ENCODE results near the gene PDCD2.

DNA sequence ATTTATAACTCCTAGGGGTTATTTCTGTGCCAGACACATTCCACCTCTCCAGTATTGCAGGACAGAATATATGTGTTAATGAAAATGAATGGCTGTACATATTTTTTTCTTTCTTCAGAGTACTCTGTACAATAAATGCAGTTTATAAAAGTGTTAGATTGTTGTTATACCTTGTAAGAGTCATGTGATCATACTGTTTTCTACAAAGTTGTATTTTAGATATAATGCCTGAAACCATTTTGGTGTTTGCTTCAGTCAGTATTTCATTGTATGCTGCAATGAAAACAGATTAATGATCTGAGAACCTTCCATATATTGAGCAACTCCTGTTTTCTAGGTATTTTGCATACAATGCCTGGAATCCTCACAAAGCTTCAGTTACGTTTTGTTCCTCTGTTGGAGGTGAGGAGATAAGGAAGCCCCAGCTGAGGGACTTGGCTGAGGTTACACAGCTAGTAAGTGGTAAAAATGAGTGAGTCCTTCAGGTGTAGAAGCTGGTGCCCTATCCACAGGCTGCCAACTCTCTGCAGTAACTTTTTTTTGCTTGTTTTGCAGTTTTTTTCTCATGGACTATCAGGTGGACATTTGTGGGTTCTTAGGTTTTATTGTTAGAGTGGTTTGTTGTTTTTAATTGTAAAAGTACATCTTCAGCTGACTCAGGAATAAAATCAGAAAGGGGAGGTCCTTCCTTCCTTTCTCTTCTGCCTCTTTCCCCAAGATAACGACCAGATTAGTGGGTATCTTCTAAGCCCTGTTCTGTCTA is 11.6 kb downstream of the PDCD2 start:
- no peak for TF ChIP-seq POLR2AphosphoS5 (IDR thresholded peaks at IDR 0.05; ENCODE audit: low read depth, low read length)
- TF ChIP-seq CTCF (IDR thresholded peaks at IDR 0.05) = no peak
- TF ChIP-seq REST (IDR thresholded peaks at IDR 0.05; ENCODE audit: insufficient read depth in 1 of 2, low read depth in 2 of 2, low read length in 1 of 2) = no peak

Data from Panc1 (cell line).